Erythroblast (primary cell): ENCODE results near the gene KCTD16.

Experiments used
- GATA1 ChIP-seq: IDR thresholded peaks from 2 replicates; pipeline ENCODE4 v1.6.1; 2011; ENCODE audit warnings: low read depth, mild to moderate bottlenecking, control low read depth, low read length, moderate library complexity
- POLR2A ChIP-seq: IDR thresholded peaks from 2 replicates; pipeline ENCODE4 v1.6.1; 2011; ENCODE audit warnings: mild to moderate bottlenecking, low read length

- no peak for TF ChIP-seq POLR2A
- no peak for TF ChIP-seq GATA1
Measured at GRCh38 chr5:144144956-144145751, 25.5 kb upstream of the KCTD16 start.
